ENCODE measurements around the gene SNX14. TPM values are rescaled to one million over a fixed set of nuclear protein-coding genes. Genes with fewer than 3 reads are reported as not detected.

Gene SNX14
- total and polyA plus RNA-seq, 2 of the 13 experiments (the other 11 are each of a cell fraction or from before 2014, with no cell fraction given), result 83.5 to 112 TPM

DNA sequence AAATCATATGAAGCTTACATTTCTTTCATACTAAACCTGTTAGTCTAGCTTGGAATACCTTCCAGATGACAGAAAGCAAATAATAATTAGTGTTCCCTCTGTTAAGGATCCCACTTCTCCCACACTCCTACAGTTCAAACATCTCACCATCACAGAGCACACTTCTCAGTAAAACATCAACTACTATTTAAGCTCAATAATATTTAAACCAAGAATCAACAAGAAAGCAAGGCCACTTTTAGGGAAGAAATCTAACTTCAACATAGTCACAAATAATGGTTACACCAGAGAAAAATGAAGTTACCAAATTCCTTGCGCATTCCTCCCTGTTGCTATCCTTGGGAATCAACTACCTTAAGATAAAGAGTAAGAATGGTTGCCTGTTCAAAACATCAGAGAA is 1.6 kb downstream of the SNX14 start (continued):
- TF ChIP-seq FOXA1 (IDR thresholded peaks at IDR 0.05), result no peak
- TF ChIP-seq FOXA1 (CRISPR knock-in tag; IDR thresholded peaks at IDR 0.05), result peak; percentile 6; the same call in 1 of the 2 replicates
- TF ChIP-seq ZNF616 (CRISPR knock-in tag; IDR thresholded peaks at IDR 0.05; ENCODE audit: low read depth), result no peak
- TF ChIP-seq ARHGAP35 (CRISPR knock-in tag; IDR thresholded peaks at IDR 0.05; ENCODE audit: borderline replicate concordance), result no peak
- TF ChIP-seq DNMT3B (CRISPR knock-in tag; conservative IDR thresholded peaks at IDR 0.05), result no peak
- TF ChIP-seq, protein P1, sequence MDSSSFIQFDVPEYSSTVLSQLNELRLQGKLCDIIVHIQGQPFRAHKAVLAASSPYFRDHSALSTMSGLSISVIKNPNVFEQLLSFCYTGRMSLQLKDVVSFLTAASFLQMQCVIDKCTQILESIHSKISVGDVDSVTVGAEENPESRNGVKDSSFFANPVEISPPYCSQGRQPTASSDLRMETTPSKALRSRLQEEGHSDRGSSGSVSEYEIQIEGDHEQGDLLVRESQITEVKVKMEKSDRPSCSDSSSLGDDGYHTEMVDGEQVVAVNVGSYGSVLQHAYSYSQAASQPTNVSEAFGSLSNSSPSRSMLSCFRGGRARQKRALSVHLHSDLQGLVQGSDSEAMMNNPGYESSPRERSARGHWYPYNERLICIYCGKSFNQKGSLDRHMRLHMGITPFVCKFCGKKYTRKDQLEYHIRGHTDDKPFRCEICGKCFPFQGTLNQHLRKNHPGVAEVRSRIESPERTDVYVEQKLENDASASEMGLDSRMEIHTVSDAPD (CRISPR knock-in tag; IDR thresholded peaks at IDR 0.05), result peak; percentile 41; the same call in 1 of the 2 replicates
- TF ChIP-seq ZNF782 (CRISPR knock-in tag; IDR thresholded peaks at IDR 0.05; ENCODE audit: borderline replicate concordance), result no peak
- TF ChIP-seq ZKSCAN8 (CRISPR knock-in tag; IDR thresholded peaks at IDR 0.05; ENCODE audit: borderline replicate concordance), result no peak
- peak; percentile 12; the same call in 1 of the 2 replicates for TF ChIP-seq GATAD2A (CRISPR knock-in tag; IDR thresholded peaks at IDR 0.05)
- no peak for TF ChIP-seq HMG20B (CRISPR knock-in tag; conservative IDR thresholded peaks at IDR 0.05)
- TF ChIP-seq ZNF670 (CRISPR knock-in tag; IDR thresholded peaks at IDR 0.05; ENCODE audit: borderline replicate concordance), result no peak
- TF ChIP-seq, protein P2, sequence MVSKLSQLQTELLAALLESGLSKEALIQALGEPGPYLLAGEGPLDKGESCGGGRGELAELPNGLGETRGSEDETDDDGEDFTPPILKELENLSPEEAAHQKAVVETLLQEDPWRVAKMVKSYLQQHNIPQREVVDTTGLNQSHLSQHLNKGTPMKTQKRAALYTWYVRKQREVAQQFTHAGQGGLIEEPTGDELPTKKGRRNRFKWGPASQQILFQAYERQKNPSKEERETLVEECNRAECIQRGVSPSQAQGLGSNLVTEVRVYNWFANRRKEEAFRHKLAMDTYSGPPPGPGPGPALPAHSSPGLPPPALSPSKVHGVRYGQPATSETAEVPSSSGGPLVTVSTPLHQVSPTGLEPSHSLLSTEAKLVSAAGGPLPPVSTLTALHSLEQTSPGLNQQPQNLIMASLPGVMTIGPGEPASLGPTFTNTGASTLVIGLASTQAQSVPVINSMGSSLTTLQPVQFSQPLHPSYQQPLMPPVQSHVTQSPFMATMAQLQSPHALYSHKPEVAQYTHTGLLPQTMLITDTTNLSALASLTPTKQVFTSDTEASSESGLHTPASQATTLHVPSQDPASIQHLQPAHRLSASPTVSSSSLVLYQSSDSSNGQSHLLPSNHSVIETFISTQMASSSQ (IDR thresholded peaks at IDR 0.05; ENCODE audit: low read depth), result peak; percentile 58; the same call in 1 of the 2 replicates
- TF ChIP-seq, protein P2 (CRISPR knock-in tag; IDR thresholded peaks at IDR 0.05; ENCODE audit: borderline replicate concordance), result no peak; the same call in 1 of the 2 replicates
- no peak for TF ChIP-seq ZNF737 (CRISPR knock-in tag; IDR thresholded peaks at IDR 0.05; ENCODE audit: borderline replicate concordance)
- peak; percentile 37; the same call in 1 of the 2 replicates for TF ChIP-seq FOXJ3 (CRISPR knock-in tag; IDR thresholded peaks at IDR 0.05; ENCODE audit: borderline replicate concordance)
- TF ChIP-seq, protein P3, sequence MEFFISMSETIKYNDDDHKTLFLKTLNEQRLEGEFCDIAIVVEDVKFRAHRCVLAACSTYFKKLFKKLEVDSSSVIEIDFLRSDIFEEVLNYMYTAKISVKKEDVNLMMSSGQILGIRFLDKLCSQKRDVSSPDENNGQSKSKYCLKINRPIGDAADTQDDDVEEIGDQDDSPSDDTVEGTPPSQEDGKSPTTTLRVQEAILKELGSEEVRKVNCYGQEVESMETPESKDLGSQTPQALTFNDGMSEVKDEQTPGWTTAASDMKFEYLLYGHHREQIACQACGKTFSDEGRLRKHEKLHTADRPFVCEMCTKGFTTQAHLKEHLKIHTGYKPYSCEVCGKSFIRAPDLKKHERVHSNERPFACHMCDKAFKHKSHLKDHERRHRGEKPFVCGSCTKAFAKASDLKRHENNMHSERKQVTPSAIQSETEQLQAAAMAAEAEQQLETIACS (CRISPR knock-in tag; IDR thresholded peaks at IDR 0.05), result no peak
- 0 out of 2 replicates have a peak, but pooled peaks have one; percentile 27 for TF ChIP-seq ZNF607 (CRISPR knock-in tag; IDR thresholded peaks at IDR 0.05; ENCODE audit: borderline replicate concordance)
- TF ChIP-seq, protein P4, sequence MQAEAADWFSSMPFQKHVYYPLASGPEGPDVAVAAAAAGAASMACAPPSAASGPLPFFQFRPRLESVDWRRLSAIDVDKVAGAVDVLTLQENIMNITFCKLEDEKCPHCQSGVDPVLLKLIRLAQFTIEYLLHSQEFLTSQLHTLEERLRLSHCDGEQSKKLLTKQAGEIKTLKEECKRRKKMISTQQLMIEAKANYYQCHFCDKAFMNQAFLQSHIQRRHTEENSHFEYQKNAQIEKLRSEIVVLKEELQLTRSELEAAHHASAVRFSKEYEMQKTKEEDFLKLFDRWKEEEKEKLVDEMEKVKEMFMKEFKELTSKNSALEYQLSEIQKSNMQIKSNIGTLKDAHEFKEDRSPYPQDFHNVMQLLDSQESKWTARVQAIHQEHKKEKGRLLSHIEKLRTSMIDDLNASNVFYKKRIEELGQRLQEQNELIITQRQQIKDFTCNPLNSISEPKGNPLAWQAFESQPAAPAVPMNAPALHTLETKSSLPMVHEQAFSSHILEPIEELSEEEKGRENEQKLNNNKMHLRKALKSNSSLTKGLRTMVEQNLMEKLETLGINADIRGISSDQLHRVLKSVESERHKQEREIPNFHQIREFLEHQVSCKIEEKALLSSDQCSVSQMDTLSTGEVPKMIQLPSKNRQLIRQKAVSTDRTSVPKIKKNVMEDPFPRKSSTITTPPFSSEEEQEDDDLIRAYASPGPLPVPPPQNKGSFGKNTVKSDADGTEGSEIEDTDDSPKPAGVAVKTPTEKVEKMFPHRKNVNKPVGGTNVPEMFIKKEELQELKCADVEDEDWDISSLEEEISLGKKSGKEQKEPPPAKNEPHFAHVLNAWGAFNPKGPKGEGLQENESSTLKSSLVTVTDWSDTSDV (CRISPR knock-in tag; IDR thresholded peaks at IDR 0.05), result no peak
- no peak for TF ChIP-seq SMYD3 (CRISPR knock-in tag; IDR thresholded peaks at IDR 0.05)
- TF ChIP-seq NFYC (CRISPR knock-in tag; IDR thresholded peaks at IDR 0.05), result no peak
- TF ChIP-seq, protein P5, sequence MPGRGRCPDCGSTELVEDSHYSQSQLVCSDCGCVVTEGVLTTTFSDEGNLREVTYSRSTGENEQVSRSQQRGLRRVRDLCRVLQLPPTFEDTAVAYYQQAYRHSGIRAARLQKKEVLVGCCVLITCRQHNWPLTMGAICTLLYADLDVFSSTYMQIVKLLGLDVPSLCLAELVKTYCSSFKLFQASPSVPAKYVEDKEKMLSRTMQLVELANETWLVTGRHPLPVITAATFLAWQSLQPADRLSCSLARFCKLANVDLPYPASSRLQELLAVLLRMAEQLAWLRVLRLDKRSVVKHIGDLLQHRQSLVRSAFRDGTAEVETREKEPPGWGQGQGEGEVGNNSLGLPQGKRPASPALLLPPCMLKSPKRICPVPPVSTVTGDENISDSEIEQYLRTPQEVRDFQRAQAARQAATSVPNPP (CRISPR knock-in tag; IDR thresholded peaks at IDR 0.05), result peak; percentile 51; the same call in 1 of the 2 replicates

All from HepG2 (cell line).